Spinal cord (tissue), 10 donors: ENCODE data around the gene HIPK4. TPM values are rescaled to one million over a fixed set of nuclear protein-coding genes. Genes with fewer than 3 reads are reported as not detected.

ENCODE experiments used
- DNase-seq, 6 donors: peaks; one replicate each; pipeline versions ENCODE4 v3.0.0 to v3.0.0-alpha.2; 2013 to 2015; ENCODE audit warnings: low spot score in 6 of 6, low read depth in 4 of 6
- H3K27ac ChIP-seq: one replicate; pipeline ENCODE4 v1.5.1; 2013; ENCODE audit warnings: low read depth, low read length, control low read depth
- H3K27me3 ChIP-seq: one replicate; pipeline ENCODE4 v1.6.1; 2013; ENCODE audit warnings: low read length; ENCODE audit not compliant: control insufficient read depth, insufficient read depth
- H3K36me3 ChIP-seq: one replicate; pipeline ENCODE4 v1.6.1; 2013; ENCODE audit warnings: low read length; ENCODE audit not compliant: control insufficient read depth, insufficient read depth
- H3K4me1 ChIP-seq: one replicate; pipeline ENCODE4 v1.6.1; 2013; ENCODE audit warnings: low read length; ENCODE audit not compliant: control insufficient read depth, insufficient read depth
- H3K4me3 ChIP-seq: one replicate; pipeline ENCODE4 v1.5.1; 2013; ENCODE audit warnings: low read depth, low read length, control low read depth
- H3K9me3 ChIP-seq: one replicate; pipeline ENCODE4 v1.6.1; 2013; ENCODE audit warnings: low read length; ENCODE audit not compliant: control insufficient read depth, insufficient read depth
- WGBS: methylation state at CpG from one replicate; pipeline ENCODE4 v1.1.5; 2013; ENCODE audit warnings: missing lambda C conversion rate; ENCODE audit not compliant: insufficient coverage; 5-methylcytosine and 5-hydroxymethylcytosine counted together
- polyA plus RNA-seq, 2 donors: library from polyadenylated mRNA; unstranded; fragments of 120-200 nt; gene quantifications; one replicate each; pipeline ENCODE4 v1.2.1, GENCODE V29; 2013; ENCODE audit not compliant: insufficient read length in 2 of 2
- total RNA-seq, 2 donors: library from RNA; depleted of rRNA in 1 of 2; stranded (reverse); fragments of 120-200 nt in 1 of 2; fragments of >200 nt in 1 of 2; gene quantifications; one replicate each; pipeline versions ENCODE4 v1.2.3 to v1.2.4, GENCODE V29; 2013 to 2014
- donor health status: healthy.

Gene HIPK4
- total and polyA plus RNA-seq, 4 donors = 0.10 to 1.6 (median 0.40) TPM

DNA sequence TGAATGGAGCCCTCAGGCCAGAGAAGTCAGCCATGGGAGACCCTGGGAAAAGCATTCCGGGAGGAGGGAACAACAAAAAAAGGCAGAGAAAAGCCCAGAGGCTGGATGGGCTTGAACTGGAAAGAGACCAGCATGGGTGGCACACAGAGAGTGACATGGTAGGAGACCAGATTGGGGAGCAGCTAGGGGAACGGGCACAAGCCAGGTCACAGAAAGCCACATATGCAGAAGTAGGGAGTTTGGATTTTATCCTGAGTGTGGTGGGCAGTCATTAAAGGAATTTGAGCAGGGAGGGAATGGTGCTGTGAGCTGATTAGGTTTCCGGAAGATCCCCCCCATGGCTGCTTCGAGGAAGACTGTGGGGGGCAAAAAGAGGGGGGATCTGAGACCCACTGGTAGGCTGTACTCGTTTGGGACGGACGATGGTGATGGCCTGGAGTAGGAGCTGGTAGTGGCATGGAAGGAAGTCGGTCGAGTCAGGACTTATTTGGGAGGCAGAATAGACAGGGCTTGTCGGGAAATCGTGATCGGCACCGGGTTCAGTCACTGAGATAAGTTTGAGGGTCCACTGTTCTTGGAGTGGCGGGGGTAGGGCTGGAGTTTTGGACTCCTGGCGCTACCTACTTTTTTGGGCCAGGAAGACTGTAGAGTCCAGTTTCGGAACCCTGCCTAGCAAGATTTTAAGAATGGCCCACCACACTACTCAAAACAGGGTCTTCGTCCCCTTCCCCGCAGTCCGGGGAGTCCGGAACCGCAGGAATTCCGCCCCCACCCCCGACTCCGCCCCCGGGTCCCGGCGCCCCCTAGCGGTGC, 34.9 kb upstream of the HIPK4 start:
- Histone ChIP-seq H3K27me3 (no peaks in the 10 kb centered on the region), H3K9me3 (no peaks in the 10 kb centered on the region), H3K4me3 (peak overlapping the region; percentile 83), H3K27ac (peak overlapping the region; percentile 97), H3K36me3 (peaks cover 10% of the 10 kb centered on the region), H3K4me1 (peaks cover 28% of the 10 kb centered on the region)
- DNase-seq = peak in 1 of 6 donors; percentile 39
- WGBS = 8% methylated on average over 16 of the region's 28 CpGs

DNA sequence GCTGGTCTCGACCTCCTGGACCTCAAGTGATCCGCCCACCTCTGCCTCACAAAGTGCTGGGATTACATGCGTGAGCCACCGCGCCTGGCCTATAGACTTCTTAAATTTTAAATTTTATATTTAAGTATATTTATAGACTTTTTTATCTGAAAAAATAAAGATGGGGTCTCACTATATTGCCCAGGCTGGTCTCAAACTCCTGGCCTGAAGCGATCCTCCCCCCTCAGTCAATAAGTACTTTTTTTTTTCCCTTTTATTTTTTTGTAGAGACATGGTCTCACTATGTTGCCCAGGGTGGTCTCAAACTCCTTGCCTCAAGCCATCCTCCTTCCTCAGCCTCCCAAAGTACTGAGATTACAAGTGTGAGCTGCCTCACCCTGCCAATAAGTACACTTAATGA, 34.0 kb upstream of the HIPK4 start:
- WGBS = no CpG with 5 or more reads among the region's 6 CpGs
- no peak for DNase-seq
- Histone ChIP-seq H3K9me3 (no peaks in the 10 kb centered on the region), H3K27ac (peak overlapping the region; percentile 97), H3K4me3 (no peak overlapping the region), H3K4me1 (peaks cover 28% of the 10 kb centered on the region), H3K36me3 (peaks cover 10% of the 10 kb centered on the region), H3K27me3 (no peaks in the 10 kb centered on the region)

DNA sequence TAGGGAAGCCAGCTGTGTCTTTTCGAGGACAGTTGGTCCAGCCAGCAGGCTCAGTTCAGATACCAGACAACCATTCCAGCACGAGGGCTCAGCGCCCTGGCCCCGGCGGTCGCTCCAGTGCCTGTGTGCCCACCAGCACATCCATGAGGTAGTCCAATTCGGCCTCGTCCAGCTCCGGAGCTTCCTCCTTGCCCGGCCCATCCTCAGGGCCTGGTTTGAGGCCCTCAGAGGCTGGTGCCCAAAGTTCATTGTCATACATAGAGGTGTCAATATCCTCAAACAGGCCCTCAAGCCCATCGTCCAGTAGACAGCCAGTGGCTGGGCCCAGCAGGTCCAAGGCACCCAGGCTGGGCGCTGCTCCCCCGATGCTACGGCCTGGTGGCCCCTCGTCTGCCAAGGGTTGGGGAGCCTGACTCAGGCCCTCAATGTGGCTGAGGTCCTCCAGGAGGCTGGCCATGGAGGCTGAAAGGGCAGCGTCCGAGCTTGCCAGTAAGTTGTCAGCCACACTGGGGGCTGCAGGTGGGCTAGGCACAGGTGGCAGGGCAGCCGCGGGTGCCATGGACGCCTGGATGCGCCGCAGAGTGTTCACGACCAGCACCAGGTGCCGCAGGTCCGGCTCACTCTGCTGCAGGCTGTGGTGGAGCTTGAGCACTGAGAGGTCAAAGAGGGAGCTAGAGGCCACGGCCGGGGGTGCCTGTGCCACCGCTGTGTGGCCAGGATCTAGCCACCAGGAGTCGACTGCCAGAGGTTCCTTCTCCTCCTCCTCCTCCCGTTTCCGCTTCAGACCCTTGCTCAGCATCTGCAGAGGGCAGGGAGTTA, 33.0 kb upstream of the HIPK4 start:
- 92% methylated on average over 28 of the region's 31 CpGs for WGBS
- Histone ChIP-seq H3K36me3 (peaks cover 10% of the 10 kb centered on the region), H3K27ac (no peak overlapping the region), H3K4me3 (no peak overlapping the region), H3K9me3 (no peaks in the 10 kb centered on the region), H3K4me1 (peaks cover 28% of the 10 kb centered on the region), H3K27me3 (no peaks in the 10 kb centered on the region)
- no peak for DNase-seq

DNA sequence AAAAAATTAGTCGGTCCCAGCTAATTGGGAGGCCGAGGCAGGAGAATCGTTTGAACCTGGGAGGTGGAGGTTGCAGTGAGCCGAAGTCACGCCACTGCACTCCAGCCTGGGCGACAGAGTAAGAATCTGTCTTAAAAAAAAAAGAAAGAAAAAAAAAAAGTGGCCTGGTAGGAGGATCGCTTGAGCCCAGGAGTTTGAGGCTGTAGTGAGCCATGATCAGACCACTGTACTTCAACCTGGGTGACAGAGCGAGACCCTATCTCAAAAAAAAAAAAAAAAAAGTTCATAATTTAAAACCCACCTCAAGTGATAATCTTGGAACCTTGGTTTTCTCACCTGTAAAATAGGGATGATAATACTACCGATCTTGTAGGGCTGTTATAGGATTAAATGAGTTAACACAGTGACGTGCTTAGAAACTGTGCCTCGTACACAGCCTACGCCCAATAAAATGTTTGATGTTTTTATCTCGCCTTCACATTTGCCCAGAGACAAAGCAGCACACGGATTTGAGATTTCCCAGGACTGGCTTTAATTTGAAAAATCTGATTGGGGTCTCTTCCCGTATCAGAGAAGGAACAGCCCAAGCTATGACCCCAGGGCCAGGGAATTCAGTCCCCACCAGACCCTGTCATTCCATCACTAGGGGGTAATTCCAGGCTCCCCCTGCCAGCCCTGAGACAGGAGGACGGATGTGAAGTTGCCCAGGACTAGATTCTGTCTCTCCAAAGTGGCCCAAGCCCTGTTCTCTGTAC, 32.2 kb upstream of the HIPK4 start:
- Histone ChIP-seq H3K27ac (peak overlapping the region; percentile 99), H3K9me3 (no peaks in the 10 kb centered on the region), H3K27me3 (no peaks in the 10 kb centered on the region), H3K4me3 (no peak overlapping the region), H3K4me1 (peaks cover 34% of the 10 kb centered on the region), H3K36me3 (peaks cover 10% of the 10 kb centered on the region)
- DNase-seq = no peak
- 92% methylated on average over 14 of the region's 16 CpGs for WGBS

DNA sequence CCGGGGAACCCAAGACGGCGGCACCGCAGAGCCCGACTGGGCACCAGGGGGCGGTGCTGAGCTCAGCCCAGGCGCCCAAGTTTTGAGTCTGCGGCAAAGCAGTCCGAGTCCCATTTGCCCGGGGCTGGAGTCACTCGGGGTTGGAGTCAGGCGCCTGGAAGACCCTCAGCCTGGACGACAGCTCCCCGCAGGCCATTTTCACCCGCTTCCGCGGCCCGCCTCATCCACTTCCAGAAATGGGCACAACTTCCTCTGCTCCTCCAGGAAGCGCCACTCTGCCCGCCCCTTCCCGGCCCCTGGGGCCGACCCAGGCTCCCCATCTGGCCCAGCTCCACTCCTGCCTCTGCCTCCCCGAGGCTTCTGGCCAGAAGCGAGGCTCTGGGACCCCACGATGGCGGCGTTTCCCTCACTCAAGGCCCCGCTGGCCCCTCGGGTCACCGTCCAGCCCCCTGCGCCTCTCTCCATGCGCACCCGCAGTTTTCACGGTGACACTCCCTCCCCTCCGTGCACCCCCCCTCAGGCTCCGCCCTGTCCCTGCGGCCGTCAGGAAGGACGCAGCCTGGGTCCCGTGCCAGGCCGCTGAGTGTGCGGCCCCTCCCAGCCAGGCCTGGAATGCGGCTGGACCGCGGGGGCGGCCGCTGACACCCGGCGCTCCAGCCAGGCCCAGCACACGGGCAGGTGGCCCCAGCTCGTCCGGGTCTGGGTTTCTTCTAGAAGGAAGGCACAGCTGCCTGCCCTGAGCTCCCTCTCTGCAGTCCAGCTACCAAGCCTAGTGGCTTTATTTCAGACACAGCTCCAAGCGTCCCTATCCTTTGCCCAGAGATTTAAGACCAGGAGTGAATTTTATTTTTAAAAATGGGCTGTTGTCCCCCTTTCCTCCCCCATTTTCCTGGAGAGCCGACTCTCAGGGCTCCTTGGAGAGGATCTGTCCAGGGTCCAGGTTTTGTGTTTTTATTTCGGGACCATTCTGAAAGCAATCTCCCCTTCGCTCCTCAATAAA, 31.1 kb upstream of the HIPK4 start:
- WGBS = under 1% methylated on average over 52 of the region's 56 CpGs
- DNase-seq = peak in 4 of 6 donors; percentile 42 to 93 (median 70)
- Histone ChIP-seq H3K27me3 (no peaks in the 10 kb centered on the region), H3K9me3 (no peaks in the 10 kb centered on the region), H3K4me3 (peak overlapping the region; percentile 78), H3K36me3 (peaks cover 10% of the 10 kb centered on the region), H3K27ac (peak overlapping the region; percentile 99), H3K4me1 (peaks cover 35% of the 10 kb centered on the region)

DNA sequence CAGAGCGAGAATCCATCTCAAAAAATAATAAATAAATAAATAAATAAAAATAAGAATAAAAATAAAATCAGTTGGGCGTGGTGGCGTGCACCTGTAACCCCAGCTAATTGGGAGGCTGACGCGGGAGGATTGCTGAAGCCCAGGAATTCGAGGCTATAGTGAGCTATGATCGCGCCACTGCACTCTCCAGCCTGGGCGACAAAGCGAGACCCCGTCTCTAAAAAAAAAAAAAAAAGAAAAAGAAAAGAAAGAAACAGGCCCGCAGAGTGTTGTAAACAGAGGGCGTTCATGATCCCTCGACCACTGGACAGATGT, 30.4 kb upstream of the HIPK4 start:
- Histone ChIP-seq H3K9me3 (no peaks in the 10 kb centered on the region), H3K27ac (peak overlapping the region; percentile 99), H3K27me3 (no peaks in the 10 kb centered on the region), H3K36me3 (peaks cover 10% of the 10 kb centered on the region), H3K4me3 (peak overlapping the region; percentile 78), H3K4me1 (peaks cover 35% of the 10 kb centered on the region)
- WGBS = 21% methylated on average over 9 of the region's 14 CpGs
- no peak for DNase-seq

DNA sequence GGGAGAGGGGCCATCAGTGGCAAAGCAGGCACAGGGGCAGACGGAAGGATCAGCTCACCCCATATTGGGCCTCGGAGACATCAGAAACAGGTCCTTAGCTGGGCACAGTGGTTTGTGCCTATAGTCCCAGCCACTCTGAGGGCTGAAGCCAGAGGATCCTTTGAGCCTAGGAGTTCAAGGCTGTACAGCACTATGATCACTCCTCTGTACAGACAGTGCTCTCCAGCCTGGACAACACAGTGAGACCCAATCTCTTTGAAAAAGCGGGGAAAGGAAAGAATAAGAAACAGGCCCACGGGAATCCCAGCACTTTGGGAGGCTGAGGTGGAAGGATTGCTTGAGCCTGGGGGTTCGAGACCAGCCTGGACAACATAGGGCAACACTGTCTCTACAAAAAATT, 29.8 kb upstream of the HIPK4 start:
- Histone ChIP-seq H3K4me3 (no peak overlapping the region), H3K9me3 (no peaks in the 10 kb centered on the region), H3K27me3 (no peaks in the 10 kb centered on the region), H3K27ac (no peak overlapping the region), H3K36me3 (peaks cover 10% of the 10 kb centered on the region), H3K4me1 (peaks cover 36% of the 10 kb centered on the region)
- DNase-seq = no peak
- WGBS = 91% methylated on average over 5 of the region's 5 CpGs

DNA sequence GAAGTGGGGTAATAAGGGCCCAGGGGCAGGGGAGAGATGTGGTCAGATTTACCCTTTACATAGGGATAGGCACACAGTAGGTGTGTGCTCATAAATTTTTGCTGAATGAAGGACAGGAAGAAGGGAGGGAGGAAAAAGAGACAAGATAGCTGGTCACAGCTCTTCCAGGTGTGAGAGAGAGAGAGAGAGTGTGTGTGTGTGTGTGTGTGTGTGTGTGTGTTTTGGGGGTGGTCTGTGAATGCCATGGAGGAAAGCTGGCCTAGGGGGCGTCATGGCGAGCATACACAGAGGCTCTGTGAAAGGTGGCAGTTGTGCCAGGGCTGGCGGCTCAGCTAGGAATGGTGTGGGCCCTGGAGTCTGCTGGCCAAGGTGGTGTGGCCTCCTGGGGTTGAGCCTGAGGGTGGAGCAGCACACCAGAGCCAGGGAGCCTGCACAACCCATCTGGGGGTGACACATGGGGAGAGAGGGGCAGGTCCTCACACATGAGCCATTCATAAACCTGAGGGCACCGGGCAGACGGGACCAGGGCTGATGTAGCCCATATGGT, 29.2 kb upstream of the HIPK4 start:
- WGBS = 54% methylated on average over 5 of the region's 5 CpGs
- H3K27me3 ChIP-seq = no peaks in the 10 kb centered on the region
- H3K4me1 ChIP-seq = peaks cover 37% of the 10 kb centered on the region
- H3K4me3 ChIP-seq = no peak overlapping the region
- H3K27ac ChIP-seq = no peak overlapping the region
- no peak for DNase-seq
- peaks cover 10% of the 10 kb centered on the region for H3K36me3 ChIP-seq
- H3K9me3 ChIP-seq = no peaks in the 10 kb centered on the region
